GM23338 (cell line): ENCODE measurements around the gene PRSS8.

ENCODE experiments used
- CREB1 ChIP-seq: fragments of 250-450 bp; sonication (Bioruptor Pico); IDR thresholded peaks from 2 replicates; pipeline ENCODE4 v1.5.0; 2020; ENCODE audit warnings: low read depth, mild to moderate bottlenecking, moderate library complexity
- ETS1 ChIP-seq: IDR thresholded peaks from 2 replicates; pipeline ENCODE4 v1.6.1; 2016; ENCODE audit warnings: antibody characterized with exemption
- EZH2 ChIP-seq: fragments of 200-600 bp; sonication (generic); IDR thresholded peaks from one replicate; pipeline ENCODE4 v1.8.0; 2017; ENCODE audit warnings: antibody characterized with exemption, mild to moderate bottlenecking, low read depth; ENCODE audit not compliant: unreplicated experiment
- EZH2phosphoT487 ChIP-seq: fragments of 200-600 bp; sonication (generic); IDR thresholded peaks from one replicate; pipeline ENCODE4 v1.8.1; 2018; ENCODE audit warnings: antibody characterized with exemption; ENCODE audit not compliant: unreplicated experiment
- JUNB ChIP-seq: IDR thresholded peaks from one replicate; pipeline ENCODE4 v1.6.1; 2016; ENCODE audit warnings: antibody characterized with exemption; ENCODE audit not compliant: unreplicated experiment
- NANOG ChIP-seq: IDR thresholded peaks from 2 replicates; pipeline ENCODE4 v1.6.1; 2016; ENCODE audit warnings: antibody characterized with exemption, borderline replicate concordance
- POLR2AphosphoS5 ChIP-seq: IDR thresholded peaks from 2 replicates; pipeline ENCODE4 v1.6.1; 2016; ENCODE audit warnings: antibody characterized with exemption, low read depth
- REST ChIP-seq: IDR thresholded peaks from one replicate; pipeline ENCODE4 v1.6.1; 2018; ENCODE audit warnings: antibody characterized with exemption; ENCODE audit not compliant: unreplicated experiment
- STAT1 ChIP-seq: IDR thresholded peaks from one replicate; pipeline ENCODE4 v1.6.1; 2016; ENCODE audit warnings: antibody characterized with exemption; ENCODE audit not compliant: unreplicated experiment
- ZNF114 ChIP-seq: fragments of 250-450 bp; sonication (Bioruptor Pico); IDR thresholded peaks from 2 replicates; pipeline ENCODE4 v1.5.0; 2020; ENCODE audit warnings: mild to moderate bottlenecking, moderate library complexity
- ZNF331 ChIP-seq: fragments of 250-450 bp; sonication (Bioruptor Pico); IDR thresholded peaks from 2 replicates; pipeline ENCODE4 v1.5.0; 2020; ENCODE audit warnings: low read depth, mild to moderate bottlenecking, moderate library complexity
- TF ChIP-seq, protein P1 (sequence below), 2 experiments: fragments of 200-600 bp in 1 of 2; sonication (generic) in 1 of 2; conservative IDR thresholded peaks; 2 replicates each; pipeline versions ENCODE4 v1.5.1 to v1.6.1; 2016 to 2017; ENCODE audit warnings: antibody characterized with exemption in 2 of 2, low read depth in 2 of 2, mild to moderate bottlenecking in 2 of 2, moderate library complexity in 1 of 2

DNA sequence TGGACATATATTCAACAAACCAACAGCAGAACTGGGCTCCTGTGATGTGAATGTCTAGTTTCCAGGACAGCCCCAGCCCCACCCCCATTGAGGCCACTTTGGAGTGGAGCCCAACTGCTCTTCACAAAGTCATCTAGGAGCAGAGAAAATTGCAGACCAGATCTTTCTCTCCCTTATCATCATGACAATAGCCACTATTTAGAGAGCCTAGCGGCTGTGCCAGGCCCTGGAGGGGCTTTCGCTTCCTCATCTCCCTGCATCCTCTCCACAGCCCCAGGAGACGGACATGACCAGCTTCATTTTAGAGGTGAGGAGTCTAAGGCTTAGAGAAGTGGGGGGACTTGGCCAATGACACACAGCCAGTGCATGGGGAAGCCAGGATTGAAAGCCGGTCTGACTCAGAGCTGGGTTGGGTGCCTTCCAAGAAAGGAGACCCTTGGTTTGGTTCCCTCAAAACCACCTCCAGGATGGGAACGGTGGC is 1.4 kb downstream of the PRSS8 start:
- TF ChIP-seq STAT1 (no peak), EZH2 (no peak), POLR2AphosphoS5 (peak; percentile 5; the same call in 1 of the 2 replicates), EZH2phosphoT487 (no peak), REST (no peak), JUNB (no peak), ETS1 (no peak), CREB1 (CRISPR knock-in tag) (no peak), ZNF114 (CRISPR knock-in tag) (no peak), ZNF331 (CRISPR knock-in tag) (no peak), NANOG (no peak)
- TF ChIP-seq, protein P1, sequence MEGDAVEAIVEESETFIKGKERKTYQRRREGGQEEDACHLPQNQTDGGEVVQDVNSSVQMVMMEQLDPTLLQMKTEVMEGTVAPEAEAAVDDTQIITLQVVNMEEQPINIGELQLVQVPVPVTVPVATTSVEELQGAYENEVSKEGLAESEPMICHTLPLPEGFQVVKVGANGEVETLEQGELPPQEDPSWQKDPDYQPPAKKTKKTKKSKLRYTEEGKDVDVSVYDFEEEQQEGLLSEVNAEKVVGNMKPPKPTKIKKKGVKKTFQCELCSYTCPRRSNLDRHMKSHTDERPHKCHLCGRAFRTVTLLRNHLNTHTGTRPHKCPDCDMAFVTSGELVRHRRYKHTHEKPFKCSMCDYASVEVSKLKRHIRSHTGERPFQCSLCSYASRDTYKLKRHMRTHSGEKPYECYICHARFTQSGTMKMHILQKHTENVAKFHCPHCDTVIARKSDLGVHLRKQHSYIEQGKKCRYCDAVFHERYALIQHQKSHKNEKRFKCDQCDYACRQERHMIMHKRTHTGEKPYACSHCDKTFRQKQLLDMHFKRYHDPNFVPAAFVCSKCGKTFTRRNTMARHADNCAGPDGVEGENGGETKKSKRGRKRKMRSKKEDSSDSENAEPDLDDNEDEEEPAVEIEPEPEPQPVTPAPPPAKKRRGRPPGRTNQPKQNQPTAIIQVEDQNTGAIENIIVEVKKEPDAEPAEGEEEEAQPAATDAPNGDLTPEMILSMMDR (conservative IDR thresholded peaks at IDR 0.05; ENCODE audit: low read depth in 2 of 2): no peak
